GM23338 (cell line): ENCODE measurements around the gene GPR33. TPM values are rescaled to one million over a fixed set of nuclear protein-coding genes. Genes with fewer than 3 reads are reported as not detected.
A peak's percentile ranks its signal among the peaks of the same experiment; 100 is the strongest.

Source experiments
- ATAC-seq: fragments of 200-7000 bp; cut with Tn5 transposase; 3 replicates; pipeline ENCODE4 v1.9.1; 2020
- DNase-seq: peaks from one replicate; pipeline ENCODE4 v3.0.0-alpha.2; 2015; ENCODE audit warnings: low spot score
- H2AFZ ChIP-seq: fragments of 200-600 bp; sonication (generic); 2 replicates; pipeline ENCODE4 v1.8.0; 2016; ENCODE audit warnings: antibody characterized with exemption, mild to moderate bottlenecking, moderate library complexity
- H3F3A ChIP-seq: fragments of 200-600 bp; sonication (generic); replicated peaks from 2 replicates; pipeline ENCODE4 v1.8.0; 2017; ENCODE audit warnings: antibody characterized with exemption, mixed run types, low read depth
- H3K27ac ChIP-seq: fragments of 200-600 bp; sonication (generic); 2 replicates; pipeline ENCODE4 v1.6.1; 2016; ENCODE audit warnings: low read depth
- H3K27me3 ChIP-seq: fragments of 200-600 bp; sonication (generic); 2 replicates; pipeline ENCODE4 v1.8.0; 2016; ENCODE audit warnings: mild to moderate bottlenecking, mixed run types, moderate library complexity; ENCODE audit not compliant: insufficient read depth
- H3K36me3 ChIP-seq: fragments of 200-600 bp; sonication (generic); 2 replicates; pipeline ENCODE4 v1.8.0; 2016; ENCODE audit warnings: mild to moderate bottlenecking; ENCODE audit not compliant: insufficient read depth
- H3K4me1 ChIP-seq: fragments of 200-600 bp; sonication (generic); 2 replicates; pipeline ENCODE4 v1.8.0; 2016; ENCODE audit warnings: mild to moderate bottlenecking, moderate library complexity; ENCODE audit not compliant: insufficient read depth
- H3K4me2 ChIP-seq: fragments of 200-600 bp; sonication (generic); 2 replicates; pipeline ENCODE4 v1.7.1; 2017; ENCODE audit warnings: mixed run types
- H3K4me3 ChIP-seq: fragments of 200-600 bp; sonication (generic); 2 replicates; pipeline ENCODE4 v1.6.1; 2016; ENCODE audit warnings: mixed run types
- H3K79me2 ChIP-seq: fragments of 200-600 bp; sonication (generic); replicated peaks from 2 replicates; pipeline ENCODE4 v1.8.0; 2017; ENCODE audit warnings: mild to moderate bottlenecking; ENCODE audit not compliant: insufficient read depth
- H3K9me2 ChIP-seq: fragments of 200-600 bp; sonication (generic); 2 replicates; pipeline ENCODE4 v1.8.0; 2017; ENCODE audit not compliant: insufficient read depth
- H4K20me1 ChIP-seq: fragments of 200-600 bp; sonication (generic); replicated peaks from 2 replicates; pipeline ENCODE4 v1.8.0; 2017; ENCODE audit warnings: mild to moderate bottlenecking; ENCODE audit not compliant: insufficient read depth
- H3K27ac Mint-ChIP-seq: 2 replicates; pipeline ENCODE4 v1.8.0; 2020; ENCODE audit warnings: inconsistent platforms, mild to moderate bottlenecking, moderate library complexity, mixed read lengths
- H3K27me3 Mint-ChIP-seq: 3 replicates; pipeline ENCODE4 v1.8.0; 2022; ENCODE audit warnings: low read depth, mild to moderate bottlenecking, moderate library complexity, mixed read lengths, inconsistent platforms; ENCODE audit not compliant: insufficient read depth, poor library complexity
- H3K36me3 Mint-ChIP-seq: 3 replicates; pipeline ENCODE4 v1.8.0; 2021; ENCODE audit warnings: low read depth, mild to moderate bottlenecking, inconsistent platforms, moderate library complexity, mixed read lengths
- H3K4me1 Mint-ChIP-seq: 3 replicates; pipeline ENCODE4 v1.8.0; 2020; ENCODE audit warnings: mild to moderate bottlenecking, inconsistent platforms, mixed read lengths
- H3K4me3 Mint-ChIP-seq: 3 replicates; pipeline ENCODE4 v1.8.0; 2021; ENCODE audit warnings: moderate library complexity, mild to moderate bottlenecking, inconsistent platforms, mixed read lengths
- H3K9me3 Mint-ChIP-seq: 3 replicates; pipeline ENCODE4 v1.8.0; 2020; ENCODE audit warnings: moderate library complexity, mild to moderate bottlenecking, inconsistent platforms, mixed read lengths
- EZH2 ChIP-seq: fragments of 200-600 bp; sonication (generic); IDR thresholded peaks from one replicate; pipeline ENCODE4 v1.8.0; 2017; ENCODE audit warnings: antibody characterized with exemption, mild to moderate bottlenecking, low read depth; ENCODE audit not compliant: unreplicated experiment
- NANOG ChIP-seq: IDR thresholded peaks from 2 replicates; pipeline ENCODE4 v1.6.1; 2016; ENCODE audit warnings: antibody characterized with exemption, borderline replicate concordance
- STAT1 ChIP-seq: IDR thresholded peaks from one replicate; pipeline ENCODE4 v1.6.1; 2016; ENCODE audit warnings: antibody characterized with exemption; ENCODE audit not compliant: unreplicated experiment
- ZNF114 ChIP-seq: fragments of 250-450 bp; sonication (Bioruptor Pico); IDR thresholded peaks from 2 replicates; pipeline ENCODE4 v1.5.0; 2020; ENCODE audit warnings: mild to moderate bottlenecking, moderate library complexity
- ZNF331 ChIP-seq: fragments of 250-450 bp; sonication (Bioruptor Pico); IDR thresholded peaks from 2 replicates; pipeline ENCODE4 v1.5.0; 2020; ENCODE audit warnings: low read depth, mild to moderate bottlenecking, moderate library complexity
- ZNF462 ChIP-seq: fragments of 250-450 bp; sonication (Bioruptor Pico); IDR thresholded peaks from 2 replicates; pipeline ENCODE4 v1.5.0; 2020; ENCODE audit warnings: mild to moderate bottlenecking, moderate library complexity
- polyA plus RNA-seq: library from polyadenylated mRNA; unstranded; fragments of >200 nt; fragmentation: Nextera tagmentation; extraction: Ambion mirVana; gene quantifications from 2 replicates; pipeline ENCODE4 v1.2.1, GENCODE V29; 2016
- total RNA-seq: library from RNA; depleted of rRNA; stranded (reverse); fragments of >200 nt; shearing (Covaris generic); gene quantifications from 2 replicates; pipeline ENCODE4 v1.2.3, GENCODE V29; 2014
- TF ChIP-seq, protein P1 (sequence below): IDR thresholded peaks from 2 replicates; pipeline ENCODE4 v1.6.1; 2016; ENCODE audit warnings: antibody characterized with exemption

GPR33 gene
- total and polyA plus RNA-seq, 2 experiments from 2014 or later, result not detected

GRCh38 chr14:31461545-31461944, 26.3 kb downstream of the GPR33 start:
- no peaks in the 10 kb centered on the region for H3K36me3 ChIP-seq
- ATAC-seq, result no peak
- Mint-ChIP-seq H3K36me3 (no peaks in the 10 kb centered on the region), H3K27ac (no peak overlapping the region), H3K4me1 (peaks cover 15% of the 10 kb centered on the region), H3K27me3 (peaks cover 5% of the 10 kb centered on the region), H3K9me3 (no peaks in the 10 kb centered on the region; the same call in 2 of the 3 replicates), H3K4me3 (no peak overlapping the region)
- H4K20me1 ChIP-seq, result no peaks in the 10 kb centered on the region
- no peak overlapping the region for H3K4me2 ChIP-seq
- H3K27ac ChIP-seq, result no peak overlapping the region
- H2AFZ ChIP-seq, result peak overlapping the region; percentile 93
- H3K79me2 ChIP-seq, result no peaks in the 10 kb centered on the region
- peaks cover 4% of the 10 kb centered on the region; the same call in 1 of the 2 replicates for H3K9me2 ChIP-seq
- no peaks in the 10 kb centered on the region for H3K27me3 ChIP-seq
- TF ChIP-seq ZNF114 (CRISPR knock-in tag) (no peak), STAT1 (no peak), ZNF462 (CRISPR knock-in tag) (no peak), NANOG (no peak), ZNF331 (CRISPR knock-in tag) (no peak), EZH2 (no peak)
- TF ChIP-seq, protein P1, sequence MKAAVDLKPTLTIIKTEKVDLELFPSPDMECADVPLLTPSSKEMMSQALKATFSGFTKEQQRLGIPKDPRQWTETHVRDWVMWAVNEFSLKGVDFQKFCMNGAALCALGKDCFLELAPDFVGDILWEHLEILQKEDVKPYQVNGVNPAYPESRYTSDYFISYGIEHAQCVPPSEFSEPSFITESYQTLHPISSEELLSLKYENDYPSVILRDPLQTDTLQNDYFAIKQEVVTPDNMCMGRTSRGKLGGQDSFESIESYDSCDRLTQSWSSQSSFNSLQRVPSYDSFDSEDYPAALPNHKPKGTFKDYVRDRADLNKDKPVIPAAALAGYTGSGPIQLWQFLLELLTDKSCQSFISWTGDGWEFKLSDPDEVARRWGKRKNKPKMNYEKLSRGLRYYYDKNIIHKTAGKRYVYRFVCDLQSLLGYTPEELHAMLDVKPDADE, result no peak
- H3K4me3 ChIP-seq, result no peak overlapping the region
- DNase-seq, result no peak
- no peaks in the 10 kb centered on the region for H3F3A ChIP-seq
- H3K4me1 ChIP-seq, result peaks cover 6% of the 10 kb centered on the region
